Hepatocyte (in vitro differentiated cells): Measurements from ENCODE around the gene CAPN11. TPM values are rescaled to one million over a fixed set of nuclear protein-coding genes. Genes with fewer than 3 reads are reported as not detected.
"Not testable (repeated sequence)": the region's sequence is repeated elsewhere in the genome, so short reads cannot be mapped to it uniquely, and the experiment has no call there.

ENCODE experiments used
- DNase-seq: peaks from one replicate; pipeline ENCODE4 v3.0.0-alpha.2; 2016; ENCODE audit warnings: low spot score
- H2AFZ ChIP-seq: fragments of 200-600 bp; sonication (generic); 2 replicates; pipeline ENCODE4 v1.6.0; 2016; ENCODE audit warnings: antibody characterized with exemption, mild to moderate bottlenecking
- H3K27ac ChIP-seq: fragments of 200-600 bp; sonication (generic); 2 replicates; pipeline ENCODE4 v1.5.1; 2016; ENCODE audit warnings: mild to moderate bottlenecking
- H3K27me3 ChIP-seq: fragments of 200-600 bp; sonication (generic); 2 replicates; pipeline ENCODE4 v1.6.1; 2016
- H3K36me3 ChIP-seq: fragments of 200-600 bp; sonication (generic); replicated peaks from 2 replicates; pipeline ENCODE4 v1.5.1; 2016; ENCODE audit warnings: low read depth; ENCODE audit not compliant: insufficient read depth
- H3K4me1 ChIP-seq: fragments of 200-600 bp; sonication (generic); 2 replicates; pipeline ENCODE4 v1.5.1; 2016; ENCODE audit warnings: mild to moderate bottlenecking, moderate library complexity; ENCODE audit not compliant: insufficient read depth
- H3K4me2 ChIP-seq: fragments of 200-600 bp; sonication (generic); 2 replicates; pipeline ENCODE4 v1.6.0; 2016
- H3K4me3 ChIP-seq: fragments of 200-600 bp; sonication (generic); 2 replicates; pipeline ENCODE4 v1.5.1; 2016; ENCODE audit warnings: mild to moderate bottlenecking
- H3K79me2 ChIP-seq: fragments of 200-600 bp; sonication (generic); 2 replicates; pipeline ENCODE4 v1.6.0; 2017; ENCODE audit warnings: mild to moderate bottlenecking
- H3K9me2 ChIP-seq: fragments of 200-600 bp; sonication (generic); replicated peaks from 2 replicates; pipeline ENCODE4 v1.6.0; 2017; ENCODE audit warnings: mild to moderate bottlenecking; ENCODE audit not compliant: insufficient read depth
- H3K9me3 ChIP-seq: fragments of 200-600 bp; sonication (generic); 2 replicates; pipeline ENCODE4 v1.5.1; 2016; ENCODE audit warnings: low read depth, mild to moderate bottlenecking
- H4K20me1 ChIP-seq: fragments of 200-600 bp; sonication (generic); 2 replicates; pipeline ENCODE4 v1.6.0; 2016; ENCODE audit warnings: mild to moderate bottlenecking; ENCODE audit not compliant: insufficient read depth, poor library complexity, severe bottlenecking
- EZH2 ChIP-seq: fragments of 200-600 bp; sonication (generic); IDR thresholded peaks from 2 replicates; pipeline ENCODE4 v1.6.1; 2016; ENCODE audit warnings: antibody characterized with exemption, mild to moderate bottlenecking, borderline replicate concordance
- EZH2phosphoT487 ChIP-seq: fragments of 200-600 bp; sonication (generic); IDR thresholded peaks from one replicate; pipeline ENCODE4 v1.6.1; 2018; ENCODE audit warnings: antibody characterized with exemption, mild to moderate bottlenecking, low read depth, moderate library complexity; ENCODE audit not compliant: unreplicated experiment, severe bottlenecking
- WGBS: methylation state at CpG from one replicate; pipeline ENCODE4 v1.1.6; 2016; ENCODE audit warnings: low lambda C conversion rate; ENCODE audit errors: missing lambda C conversion rate; 5-methylcytosine and 5-hydroxymethylcytosine counted together
- polyA plus RNA-seq: library from polyadenylated mRNA; unstranded; fragments of >200 nt; fragmentation: Nextera tagmentation; extraction: Ambion mirVana; gene quantifications from 2 replicates; pipeline ENCODE4 v1.2.1, GENCODE V29; 2016
- total RNA-seq: library from RNA; depleted of rRNA; stranded (reverse); fragments of >200 nt; gene quantifications from 2 replicates; pipeline ENCODE4 v1.2.3, GENCODE V29; 2014
- TF ChIP-seq, protein P1 (sequence below): fragments of 200-600 bp; sonication (generic); IDR thresholded peaks from 2 replicates; pipeline ENCODE4 v1.5.1; 2016; ENCODE audit warnings: antibody characterized with exemption, mild to moderate bottlenecking; ENCODE audit not compliant: poor library complexity

CAPN11 gene
- total and polyA plus RNA-seq, 2 experiments from 2014 or later = 0.13 to 0.23 TPM

DNA sequence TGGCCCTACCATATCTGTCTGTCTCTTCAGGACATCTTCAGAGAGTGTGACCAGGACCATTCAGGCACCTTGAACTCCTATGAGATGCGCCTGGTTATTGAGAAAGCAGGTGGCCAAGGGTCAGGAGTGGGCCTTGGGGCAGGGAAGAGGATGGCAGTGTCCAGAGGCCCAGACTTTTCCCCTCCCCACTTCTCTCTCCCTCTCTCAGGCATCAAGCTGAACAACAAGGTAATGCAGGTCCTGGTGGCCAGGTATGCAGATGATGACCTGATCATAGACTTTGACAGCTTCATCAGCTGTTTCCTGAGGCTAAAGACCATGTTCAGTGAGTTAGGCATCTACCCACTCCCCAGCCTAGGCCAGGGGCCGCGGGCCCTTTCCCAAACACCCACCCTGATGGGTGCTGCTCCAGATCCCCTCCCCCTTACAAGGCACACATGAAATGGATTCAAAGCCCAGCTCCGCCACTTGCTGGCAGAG, 24.3 kb downstream of the CAPN11 start:
- Histone ChIP-seq H3K9me3 (no peaks in the 10 kb centered on the region), H3K4me3 (no peak overlapping the region), H3K27me3 (no peaks in the 10 kb centered on the region), H3K4me2 (no peak overlapping the region), H3K4me1 (no peaks in the 10 kb centered on the region), H3K9me2 (no peaks in the 10 kb centered on the region), H2AFZ (no peak overlapping the region), H3K79me2 (no peaks in the 10 kb centered on the region), H3K27ac (no peak overlapping the region), H4K20me1 (no peaks in the 10 kb centered on the region), H3K36me3 (no peaks in the 10 kb centered on the region)
- no peak for DNase-seq
- TF ChIP-seq, protein P1, sequence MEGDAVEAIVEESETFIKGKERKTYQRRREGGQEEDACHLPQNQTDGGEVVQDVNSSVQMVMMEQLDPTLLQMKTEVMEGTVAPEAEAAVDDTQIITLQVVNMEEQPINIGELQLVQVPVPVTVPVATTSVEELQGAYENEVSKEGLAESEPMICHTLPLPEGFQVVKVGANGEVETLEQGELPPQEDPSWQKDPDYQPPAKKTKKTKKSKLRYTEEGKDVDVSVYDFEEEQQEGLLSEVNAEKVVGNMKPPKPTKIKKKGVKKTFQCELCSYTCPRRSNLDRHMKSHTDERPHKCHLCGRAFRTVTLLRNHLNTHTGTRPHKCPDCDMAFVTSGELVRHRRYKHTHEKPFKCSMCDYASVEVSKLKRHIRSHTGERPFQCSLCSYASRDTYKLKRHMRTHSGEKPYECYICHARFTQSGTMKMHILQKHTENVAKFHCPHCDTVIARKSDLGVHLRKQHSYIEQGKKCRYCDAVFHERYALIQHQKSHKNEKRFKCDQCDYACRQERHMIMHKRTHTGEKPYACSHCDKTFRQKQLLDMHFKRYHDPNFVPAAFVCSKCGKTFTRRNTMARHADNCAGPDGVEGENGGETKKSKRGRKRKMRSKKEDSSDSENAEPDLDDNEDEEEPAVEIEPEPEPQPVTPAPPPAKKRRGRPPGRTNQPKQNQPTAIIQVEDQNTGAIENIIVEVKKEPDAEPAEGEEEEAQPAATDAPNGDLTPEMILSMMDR = no peak
- TF ChIP-seq EZH2 = no peak
- no peak for TF ChIP-seq EZH2phosphoT487
- 96% methylated on average over 4 of the region's 4 CpGs for WGBS

DNA sequence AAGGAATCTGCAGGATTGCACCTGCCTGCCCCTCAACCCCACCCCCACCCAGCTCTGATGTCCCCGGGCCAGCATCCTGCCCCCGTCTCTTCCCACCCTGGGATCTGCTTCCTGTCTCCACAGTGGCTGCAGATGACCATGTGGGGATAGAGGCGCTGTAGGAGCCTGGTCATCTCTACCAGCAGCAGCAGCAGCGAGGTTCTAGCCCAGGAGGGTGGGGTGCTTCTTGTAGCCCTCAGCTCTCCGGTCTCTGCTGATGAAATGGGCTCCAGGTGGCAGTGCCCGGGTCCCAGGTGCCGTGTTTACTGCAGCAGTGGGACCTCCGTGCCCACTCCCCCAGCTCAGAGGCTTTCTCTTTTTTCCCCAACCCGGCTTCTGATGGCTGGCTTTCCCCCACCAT, 25.2 kb downstream of the CAPN11 start:
- H3K4me3 ChIP-seq = no peak overlapping the region
- H3K79me2 ChIP-seq = no peaks in the 10 kb centered on the region
- no peaks in the 10 kb centered on the region for H3K27me3 ChIP-seq
- no peaks in the 10 kb centered on the region for H4K20me1 ChIP-seq
- 74% methylated on average over 9 of the region's 9 CpGs for WGBS
- H3K9me2 ChIP-seq = no peaks in the 10 kb centered on the region
- no peaks in the 10 kb centered on the region for H3K9me3 ChIP-seq
- no peak overlapping the region for H3K4me2 ChIP-seq
- no peak for TF ChIP-seq EZH2phosphoT487
- TF ChIP-seq, protein P1 = no peak
- no peak overlapping the region for H2AFZ ChIP-seq
- DNase-seq = no peak
- no peaks in the 10 kb centered on the region for H3K36me3 ChIP-seq
- no peak overlapping the region for H3K27ac ChIP-seq
- no peaks in the 10 kb centered on the region for H3K4me1 ChIP-seq

DNA sequence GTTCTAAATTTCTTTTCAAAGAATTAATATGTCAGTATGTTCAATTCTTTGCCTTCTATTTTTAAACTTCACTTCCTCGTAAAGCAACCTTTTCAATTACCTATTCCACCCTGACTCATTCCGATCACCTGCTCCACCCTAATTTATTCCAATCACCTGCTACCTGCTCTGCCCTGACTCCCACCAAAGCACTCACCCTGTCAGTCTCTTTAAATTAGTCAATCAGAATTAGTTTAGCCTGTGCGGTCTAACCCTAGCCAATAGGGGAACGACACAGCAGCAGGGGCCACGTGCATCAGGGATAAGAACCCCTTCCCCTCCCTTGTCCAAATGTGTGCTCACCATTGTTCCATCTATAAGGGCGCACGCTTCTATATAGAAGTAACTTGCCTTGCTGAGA, 26.7 kb downstream of the CAPN11 start:
- not testable (repeated sequence) for H3K9me2 ChIP-seq, H3K27me3 ChIP-seq, H3K27ac ChIP-seq, H3K79me2 ChIP-seq, H3K4me3 ChIP-seq, DNase-seq, H4K20me1 ChIP-seq, H2AFZ ChIP-seq, H3K9me3 ChIP-seq, H3K4me1 ChIP-seq, H3K36me3 ChIP-seq, H3K4me2 ChIP-seq
- 71% methylated on average over 7 of the region's 7 CpGs for WGBS

DNA sequence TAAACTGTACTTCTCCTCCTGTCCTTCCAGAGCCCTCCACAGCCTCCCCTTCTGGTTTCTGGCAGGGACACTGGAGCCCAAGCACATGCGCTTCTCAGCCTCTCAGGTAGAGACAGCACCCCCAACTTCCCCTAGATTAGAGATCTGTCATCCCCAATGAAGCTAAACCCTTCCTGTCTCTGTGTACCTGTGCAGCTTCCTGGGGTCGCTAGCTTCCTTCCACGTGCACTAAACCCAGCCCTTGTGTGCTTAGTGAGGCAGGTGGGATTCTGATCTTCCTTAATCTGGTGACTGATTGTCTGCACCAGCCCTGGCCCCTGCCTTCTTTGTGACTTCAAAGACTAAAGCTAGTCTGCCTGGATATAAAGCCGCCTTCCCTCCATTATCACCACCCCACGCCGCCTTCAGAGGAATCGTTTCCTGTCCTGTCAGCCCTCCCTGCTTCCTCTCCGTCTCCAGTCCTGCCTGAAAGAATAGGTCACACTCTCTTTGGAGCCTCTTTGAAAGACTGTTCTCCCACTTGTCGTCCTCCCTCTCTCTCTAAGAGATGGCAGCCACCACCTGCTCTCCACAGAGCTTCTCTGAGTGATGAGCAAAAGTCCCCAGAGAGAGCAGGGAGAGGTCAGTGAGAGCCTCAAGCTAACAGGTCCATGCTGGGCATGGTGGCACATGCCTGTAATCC, 27.5 kb downstream of the CAPN11 start:
- Histone ChIP-seq H3K27ac (no peak overlapping the region), H3K36me3 (no peaks in the 10 kb centered on the region), H3K9me2 (no peaks in the 10 kb centered on the region), H3K4me2 (no peak overlapping the region), H3K27me3 (no peaks in the 10 kb centered on the region), H3K9me3 (no peaks in the 10 kb centered on the region), H3K4me3 (no peak overlapping the region), H3K79me2 (no peaks in the 10 kb centered on the region), H2AFZ (peak overlapping the region; percentile 49), H3K4me1 (no peaks in the 10 kb centered on the region), H4K20me1 (no peaks in the 10 kb centered on the region)
- no peak for DNase-seq
- WGBS = 40% methylated on average over 9 of the region's 9 CpGs
- TF ChIP-seq, protein P1 = no peak
- TF ChIP-seq EZH2 (no peak), EZH2phosphoT487 (no peak)
